Measurements from ENCODE around the gene SPTBN1. TPM values are rescaled to one million over a fixed set of nuclear protein-coding genes. Genes with fewer than 3 reads are reported as not detected.
A peak's percentile ranks its signal among the peaks of the same experiment; 100 is the strongest.

The SPTBN1 gene
- total RNA-seq, 2 experiments from 2014 or later: 132 to 183 TPM

GRCh38 chr2:54534625-54535024 is 78.5 kb downstream of the SPTBN1 start:
- TF ChIP-seq CTCF (conservative IDR thresholded peaks at IDR 0.05; ENCODE audit: low read length): no peak
- no peak for TF ChIP-seq EZH2phosphoT487 (IDR thresholded peaks at IDR 0.05; ENCODE audit: borderline replicate concordance, low read depth, low read length)
- H4K20me1 ChIP-seq (ENCODE audit: insufficient read depth, low read length): no peaks in the 10 kb centered on the region
- H3K4me3 ChIP-seq (ENCODE audit: low read depth, low read length, poor library complexity, severe bottlenecking): no peak overlapping the region
- 0 out of 2 replicates have a peak, but pooled peaks cover 14% of the 10 kb centered on the region for H3K9me3 ChIP-seq (ENCODE audit: low read length)
- no peak overlapping the region for H3K27ac ChIP-seq (ENCODE audit: low read depth, low read length, poor library complexity, severe bottlenecking)
- H3K4me1 ChIP-seq (ENCODE audit: insufficient read depth, low read length, poor library complexity, severe bottlenecking): peaks cover 18% of the 10 kb centered on the region
- no peak overlapping the region for H3K4me2 ChIP-seq (ENCODE audit: low read length)
- ChIA-PET POLR2A (interaction anchor here (0.7 to 1.2 kb wide), 3 partner anchors 10 to 99 kb away, joined by 3 to 5 read pairs (median 3); no protein-coding TSS in a partner anchor), CTCF (ENCODE audit: unreplicated experiment) (no interaction called here)
- H3K79me2 ChIP-seq (ENCODE audit: insufficient read depth, low read depth, low read length): no peaks in the 10 kb centered on the region
- H3K9me2 ChIP-seq (ENCODE audit: insufficient read depth, low read length): no peaks in the 10 kb centered on the region
- no peaks in the 10 kb centered on the region for H3K36me3 ChIP-seq (ENCODE audit: insufficient read depth, low read length)
- intact Hi-C loops (cut with micrococcal nuclease; ENCODE audit: unreplicated experiment): no loop called here
- no peak overlapping the region for H2AFZ ChIP-seq (ENCODE audit: low read length)
- BruUV-seq (replicated peaks): no TSS peak
- no peak for DNase-seq (ENCODE audit: low spot score)

GRCh38 chr2:54535599-54536195 is 79.6 kb downstream of the SPTBN1 start:
- POLR2A ChIA-PET: interaction anchor here (0.6 to 1.3 kb wide), 4 partner anchors 12 to 719 kb away, joined by 3 to 4 read pairs (median 4); no protein-coding TSS in a partner anchor

More at GRCh38 chr2:54535599-54536195, 79.6 kb downstream of the SPTBN1 start:
- Histone ChIP-seq H3K4me2 (ENCODE audit: low read length) (no peak overlapping the region), H3K79me2 (ENCODE audit: insufficient read depth, low read depth, low read length) (no peaks in the 10 kb centered on the region), H3K36me3 (ENCODE audit: insufficient read depth, low read length) (no peaks in the 10 kb centered on the region), H3K4me3 (ENCODE audit: low read depth, low read length, poor library complexity, severe bottlenecking) (no peak overlapping the region), H3K9me3 (ENCODE audit: low read length) (0 out of 2 replicates have a peak, but pooled peaks cover 14% of the 10 kb centered on the region), H3K27ac (ENCODE audit: low read depth, low read length, poor library complexity, severe bottlenecking) (no peak overlapping the region), H3K9me2 (ENCODE audit: insufficient read depth, low read length) (no peaks in the 10 kb centered on the region), H2AFZ (ENCODE audit: low read length) (no peak overlapping the region), H3K4me1 (ENCODE audit: insufficient read depth, low read length, poor library complexity, severe bottlenecking) (peaks cover 18% of the 10 kb centered on the region), H4K20me1 (ENCODE audit: insufficient read depth, low read length) (no peaks in the 10 kb centered on the region)
- DNase-seq (ENCODE audit: low spot score): peak; percentile 40
- intact Hi-C loops (cut with micrococcal nuclease; ENCODE audit: unreplicated experiment): no loop called here
- TF ChIP-seq EZH2phosphoT487 (IDR thresholded peaks at IDR 0.05; ENCODE audit: borderline replicate concordance, low read depth, low read length) (no peak), CTCF (conservative IDR thresholded peaks at IDR 0.05; ENCODE audit: low read length) (no peak)
- CTCF ChIA-PET (ENCODE audit: unreplicated experiment): no interaction called here
- no TSS peak for BruUV-seq (replicated peaks)

Measured in OCI-LY7 (cell line).